ENCODE measurements around the gene PLEKHG4B. TPM values are rescaled to one million over a fixed set of nuclear protein-coding genes. Genes with fewer than 3 reads are reported as not detected.

PLEKHG4B gene
- total RNA-seq, 1 donor from 2014 or later = not detected

GRCh38 chr5:74503-75109, 17.4 kb upstream of the PLEKHG4B start:
- intact Hi-C loops (cut with DNase I) = no loop called here
- no peak for DNase-seq (ENCODE audit: low spot score in 2 of 2)
- Histone ChIP-seq H3K4me3 (no peak overlapping the region), H3K36me3 (no peaks in the 10 kb centered on the region), H3K4me1 (no peaks in the 10 kb centered on the region), H3K9me3 (no peaks in the 10 kb centered on the region), H3K27me3 (no peaks in the 10 kb centered on the region), H3K27ac (no peak overlapping the region)
- TF ChIP-seq, protein P1, sequence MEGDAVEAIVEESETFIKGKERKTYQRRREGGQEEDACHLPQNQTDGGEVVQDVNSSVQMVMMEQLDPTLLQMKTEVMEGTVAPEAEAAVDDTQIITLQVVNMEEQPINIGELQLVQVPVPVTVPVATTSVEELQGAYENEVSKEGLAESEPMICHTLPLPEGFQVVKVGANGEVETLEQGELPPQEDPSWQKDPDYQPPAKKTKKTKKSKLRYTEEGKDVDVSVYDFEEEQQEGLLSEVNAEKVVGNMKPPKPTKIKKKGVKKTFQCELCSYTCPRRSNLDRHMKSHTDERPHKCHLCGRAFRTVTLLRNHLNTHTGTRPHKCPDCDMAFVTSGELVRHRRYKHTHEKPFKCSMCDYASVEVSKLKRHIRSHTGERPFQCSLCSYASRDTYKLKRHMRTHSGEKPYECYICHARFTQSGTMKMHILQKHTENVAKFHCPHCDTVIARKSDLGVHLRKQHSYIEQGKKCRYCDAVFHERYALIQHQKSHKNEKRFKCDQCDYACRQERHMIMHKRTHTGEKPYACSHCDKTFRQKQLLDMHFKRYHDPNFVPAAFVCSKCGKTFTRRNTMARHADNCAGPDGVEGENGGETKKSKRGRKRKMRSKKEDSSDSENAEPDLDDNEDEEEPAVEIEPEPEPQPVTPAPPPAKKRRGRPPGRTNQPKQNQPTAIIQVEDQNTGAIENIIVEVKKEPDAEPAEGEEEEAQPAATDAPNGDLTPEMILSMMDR (IDR thresholded peaks at IDR 0.05) = no peak

- no peaks in the 10 kb centered on the region for H3K9me3 ChIP-seq
- intact Hi-C loops (cut with DNase I) = no loop called here
- no peak overlapping the region for H3K4me3 ChIP-seq
- TF ChIP-seq, protein P1 (IDR thresholded peaks at IDR 0.05) = no peak
- DNase-seq (ENCODE audit: low spot score in 2 of 2) = no peak
- no peaks in the 10 kb centered on the region for H3K36me3 ChIP-seq
- H3K27ac ChIP-seq = no peak overlapping the region
- no peaks in the 10 kb centered on the region for H3K4me1 ChIP-seq
- H3K27me3 ChIP-seq = no peaks in the 10 kb centered on the region
These were observed 16.3 kb upstream of the PLEKHG4B start for GRCh38 chr5:75331-76320.

DNA sequence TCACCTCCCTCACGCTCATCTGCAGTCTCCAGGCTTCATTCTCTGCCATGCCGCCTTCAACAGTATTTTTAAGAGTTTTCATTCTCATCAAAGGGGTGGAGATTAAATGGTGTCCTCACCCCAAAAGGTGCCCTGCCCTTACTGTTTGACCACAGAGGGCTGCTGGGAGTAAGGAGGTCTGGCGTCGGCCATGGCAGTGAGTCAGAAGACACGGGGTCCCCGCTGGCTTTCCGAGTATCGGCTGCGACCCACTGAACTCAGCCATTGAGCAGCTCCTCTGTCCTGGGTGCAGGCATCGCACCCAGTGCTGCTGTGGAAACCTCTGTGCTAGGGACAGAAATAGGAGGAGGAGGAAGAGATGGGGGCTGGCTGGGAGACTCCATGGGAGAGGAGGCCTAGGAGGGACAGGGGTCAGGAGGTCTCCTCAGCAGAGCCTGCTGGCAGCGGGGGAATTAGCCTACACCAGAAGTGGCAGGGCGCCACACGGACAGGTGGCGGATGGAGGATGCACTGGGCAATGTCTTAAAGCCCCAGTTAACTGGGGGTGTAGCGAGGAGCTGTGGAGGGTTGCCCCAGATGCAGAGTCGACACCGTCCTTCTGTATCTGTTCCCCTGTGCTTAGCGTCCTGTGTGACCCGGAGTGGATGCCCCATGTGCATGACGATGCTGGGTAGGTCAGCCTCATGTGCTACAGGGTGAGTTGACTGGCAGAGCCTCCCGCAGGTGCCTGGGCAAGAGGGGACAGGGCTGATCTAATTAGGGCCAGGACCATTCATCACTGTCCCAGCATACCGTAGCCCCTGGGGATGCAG, 15.4 kb upstream of the PLEKHG4B start:
- no peak for DNase-seq (ENCODE audit: low spot score in 2 of 2)
- Histone ChIP-seq H3K36me3 (no peaks in the 10 kb centered on the region), H3K4me1 (no peaks in the 10 kb centered on the region)

GRCh38 chr5:77170-77501, 14.8 kb upstream of the PLEKHG4B start:
- intact Hi-C loops (cut with DNase I) = no loop called here
- no peak overlapping the region for H3K4me3 ChIP-seq
- no peaks in the 10 kb centered on the region for H3K36me3 ChIP-seq
- TF ChIP-seq, protein P1 (IDR thresholded peaks at IDR 0.05) = no peak
- H3K4me1 ChIP-seq = no peaks in the 10 kb centered on the region
- H3K9me3 ChIP-seq = no peaks in the 10 kb centered on the region
- H3K27me3 ChIP-seq = no peaks in the 10 kb centered on the region
- no peak for DNase-seq (ENCODE audit: low spot score in 2 of 2)
- H3K27ac ChIP-seq = no peak overlapping the region

More for the DNA sequence above, 15.4 kb upstream of the PLEKHG4B start:
- Histone ChIP-seq H3K9me3 (no peaks in the 10 kb centered on the region), H3K4me3 (no peak overlapping the region), H3K27ac (no peak overlapping the region), H3K27me3 (no peaks in the 10 kb centered on the region)
- intact Hi-C loops (cut with DNase I) = no loop called here
- TF ChIP-seq, protein P1 (IDR thresholded peaks at IDR 0.05) = no peak

DNA sequence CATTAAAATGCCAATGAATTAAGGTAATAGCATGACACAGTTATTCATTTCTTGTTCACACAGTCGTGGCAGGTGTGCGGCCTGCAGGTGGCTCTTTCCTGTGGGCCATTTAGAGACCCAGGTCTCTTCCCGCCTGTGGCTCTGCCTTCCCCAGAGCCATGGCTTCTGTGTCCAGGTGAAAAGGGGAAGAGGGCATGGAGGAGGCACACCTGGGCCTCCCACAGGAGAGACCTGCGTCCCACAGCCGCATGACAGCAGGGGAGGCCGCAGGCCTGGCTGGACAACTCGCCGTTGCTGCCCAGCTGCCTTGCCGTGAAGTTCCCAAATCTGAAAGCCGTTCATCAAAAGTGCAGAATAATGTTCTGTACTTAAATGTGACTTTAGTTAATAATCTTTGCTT, 14.4 kb upstream of the PLEKHG4B start:
- DNase-seq (ENCODE audit: low spot score in 2 of 2) = no peak
- Histone ChIP-seq H3K4me1 (no peaks in the 10 kb centered on the region), H3K27ac (no peak overlapping the region), H3K27me3 (no peaks in the 10 kb centered on the region), H3K9me3 (no peaks in the 10 kb centered on the region), H3K4me3 (no peak overlapping the region), H3K36me3 (no peaks in the 10 kb centered on the region)
- TF ChIP-seq, protein P1 (IDR thresholded peaks at IDR 0.05) = no peak
- intact Hi-C loops (cut with DNase I) = no loop called here
